Measurements from ENCODE around the gene HLA-DPB1. TPM values are rescaled to one million over a fixed set of nuclear protein-coding genes. Genes with fewer than 3 reads are reported as not detected.

HLA-DPB1 gene
- total RNA-seq, 4 donors from 2014 or later: 38.6 to 95.8 (median 61.7) TPM

- peaks cover 0 to 4% (median 0%) of the 10 kb centered on the region in 4 donors for H3K9me3 ChIP-seq
- H3K27me3 ChIP-seq: peaks cover 0 to 16% (median 0%) of the 10 kb centered on the region in 4 donors
- no peaks in the 10 kb centered on the region for H3K4me1 ChIP-seq
- H3K36me3 ChIP-seq: no peaks in the 10 kb centered on the region
- no peak for DNase-seq (ENCODE audit: extremely low spot score)
- TF ChIP-seq POLR2A (IDR thresholded peaks at IDR 0.05; ENCODE audit: low read depth) (no peak), CTCF (IDR thresholded peaks at IDR 0.05) (peak in 2 of 3 experiments; percentile 19 to 34)
- intact Hi-C loops (cut with DNase I): no loop called here
- no peak overlapping the region for H3K4me3 ChIP-seq
- WGBS: 93% methylated on average over 20 of the region's 20 CpGs
- no peak overlapping the region for H3K27ac ChIP-seq (replicated peaks in 1 of 4)
Measured at GRCh38 chr6:33123732-33124524, 48.1 kb downstream of the HLA-DPB1 start.

GRCh38 chr6:33124525-33124901 is 48.7 kb downstream of the HLA-DPB1 start:
- Histone ChIP-seq H3K4me1 (no peaks in the 10 kb centered on the region), H3K27ac (replicated peaks in 1 of 4) (no peak overlapping the region), H3K27me3 (peaks cover 0 to 16% (median 0%) of the 10 kb centered on the region in 4 donors), H3K9me3 (peaks cover 0 to 4% (median 0%) of the 10 kb centered on the region in 4 donors), H3K4me3 (no peak overlapping the region), H3K36me3 (no peaks in the 10 kb centered on the region)
- intact Hi-C loops (cut with DNase I): no loop called here
- no peak for DNase-seq (ENCODE audit: extremely low spot score)
- no peak for TF ChIP-seq EP300 (IDR thresholded peaks at IDR 0.05)
- TF ChIP-seq POLR2A (IDR thresholded peaks at IDR 0.05; ENCODE audit: low read depth): no peak
- TF ChIP-seq POLR2AphosphoS5 (IDR thresholded peaks at IDR 0.05): no peak
- no peak for TF ChIP-seq CTCF (IDR thresholded peaks at IDR 0.05)
- 88% methylated on average over 4 of the region's 4 CpGs for WGBS

- WGBS: 77% methylated on average over 4 of the region's 4 CpGs
- Histone ChIP-seq H3K4me3 (no peak overlapping the region), H3K9me3 (peaks cover 0 to 4% (median 0%) of the 10 kb centered on the region in 4 donors), H3K36me3 (no peaks in the 10 kb centered on the region), H3K27me3 (peaks cover 0 to 16% (median 0%) of the 10 kb centered on the region in 4 donors), H3K4me1 (no peaks in the 10 kb centered on the region), H3K27ac (replicated peaks in 1 of 4) (no peak overlapping the region)
- intact Hi-C loops (cut with DNase I): no loop called here
- no peak for DNase-seq (ENCODE audit: extremely low spot score)
- TF ChIP-seq POLR2A (IDR thresholded peaks at IDR 0.05; ENCODE audit: low read depth) (no peak), EP300 (IDR thresholded peaks at IDR 0.05) (no peak), POLR2AphosphoS5 (IDR thresholded peaks at IDR 0.05) (no peak), CTCF (IDR thresholded peaks at IDR 0.05) (no peak)
Measured at GRCh38 chr6:33124947-33125346, 49.2 kb downstream of the HLA-DPB1 start.

GRCh38 chr6:33126101-33126714 is 50.4 kb downstream of the HLA-DPB1 start:
- WGBS: 65% methylated on average over 5 of the region's 5 CpGs
- DNase-seq (ENCODE audit: extremely low spot score): no peak
- intact Hi-C loops (cut with DNase I): no loop called here

More at GRCh38 chr6:33126101-33126714, 50.4 kb downstream of the HLA-DPB1 start:
- TF ChIP-seq CTCF (IDR thresholded peaks at IDR 0.05): peak; percentile 37 to 62 (median 38)
- no peak for TF ChIP-seq EP300 (IDR thresholded peaks at IDR 0.05)
- no peak for TF ChIP-seq POLR2A (IDR thresholded peaks at IDR 0.05; ENCODE audit: low read depth)
- no peak for TF ChIP-seq POLR2AphosphoS5 (IDR thresholded peaks at IDR 0.05)
- H3K4me3 ChIP-seq: no peak overlapping the region
- H3K9me3 ChIP-seq: peaks cover 0 to 4% (median 0%) of the 10 kb centered on the region in 4 donors
- no peaks in the 10 kb centered on the region for H3K4me1 ChIP-seq
- no peaks in the 10 kb centered on the region for H3K36me3 ChIP-seq
- peaks cover 0 to 24% (median 0%) of the 10 kb centered on the region in 4 donors for H3K27me3 ChIP-seq
- no peak overlapping the region for H3K27ac ChIP-seq (replicated peaks in 1 of 4)

Measured in esophagus muscularis mucosa (tissue), 4 donors.